B cell (primary cell): Measurements from ENCODE around the gene BSDC1. TPM values are rescaled to one million over a fixed set of nuclear protein-coding genes. Genes with fewer than 3 reads are reported as not detected.

Experiments used
- ATAC-seq: fragments of 200-7000 bp; cut with Tn5 transposase; one replicate; pipeline ENCODE4 v1.10.0; 2021; ENCODE audit warnings: low read depth, mild to moderate bottlenecking, moderate number of reproducible peaks, moderate library complexity
- CTCF ChIA-PET: fragments of 350-600 bp; sonication (Branson Sonifier 250); formaldehyde crosslinking; loops from one replicate; lab custom pipeline; 2021; ENCODE audit warnings: antibody characterized with exemption, inconsistent platforms; lab: Charles Lee
- POLR2A ChIA-PET: fragments of 350-600 bp; sonication (Branson Sonifier 250); formaldehyde crosslinking; loops from one replicate; lab custom pipeline; 2021; ENCODE audit warnings: antibody characterized with exemption; lab: Charles Lee
- DNase-seq: peaks from one replicate; pipeline ENCODE4 v3.0.0; 2013
- H2AFZ ChIP-seq: 2 replicates; pipeline ENCODE4 v1.6.1; 2012; ENCODE audit warnings: mild to moderate bottlenecking, low read depth, low read length; ENCODE audit not compliant: insufficient read depth, poor library complexity, severe bottlenecking
- H3K27ac ChIP-seq, 2 donors: 1 replicate in 1 of 2; 2 replicates in 1 of 2; pipeline ENCODE4 v1.5.1; 2012 to 2013; ENCODE audit warnings: low read length in 2 of 2, mild to moderate bottlenecking in 2 of 2, moderate library complexity in 1 of 2
- H3K27me3 ChIP-seq, 4 experiments: fragments of 200-600 bp in 1 of 4; sonication (generic) in 1 of 4; replicated peaks in 1 of 4; 1 replicate in 2 of 4; 2 replicates in 2 of 4; pipeline versions ENCODE4 v1.6.1 to v1.7.0; 2013 to 2016; ENCODE audit warnings: low read length in 3 of 4, mild to moderate bottlenecking in 2 of 4, mixed read lengths in 1 of 4, moderate library complexity in 1 of 4; ENCODE audit not compliant: insufficient read depth in 4 of 4, control insufficient read depth in 3 of 4; ENCODE audit errors: control extremely low read depth in 1 of 4
- H3K36me3 ChIP-seq, 2 experiments: replicated peaks in 1 of 2; 1 replicate in 1 of 2; 2 replicates in 1 of 2; pipeline versions ENCODE4 v1.6.1 to v1.7.1; 2013; ENCODE audit warnings: low read length in 1 of 2; ENCODE audit not compliant: insufficient read depth in 2 of 2, control insufficient read depth in 1 of 2; ENCODE audit errors: control extremely low read depth in 1 of 2, extremely low read depth in 1 of 2
- H3K4me1 ChIP-seq, 2 donors: fragments of 200-600 bp in 1 of 2; sonication (generic) in 1 of 2; 1 replicate in 1 of 2; 2 replicates in 1 of 2; pipeline versions ENCODE4 v1.5.1 to v1.6.1; 2013 to 2017; ENCODE audit warnings: low read length in 2 of 2; ENCODE audit not compliant: control insufficient read depth in 2 of 2, insufficient read depth in 2 of 2
- H3K4me2 ChIP-seq: replicated peaks from 2 replicates; pipeline ENCODE3; 2012; ENCODE audit warnings: mild to moderate bottlenecking, low read depth, low read length; ENCODE audit not compliant: poor library complexity, severe bottlenecking
- H3K4me3 ChIP-seq, 5 experiments: fragments of 200-600 bp in 1 of 5; sonication (generic) in 1 of 5; 1 replicate in 3 of 5; 2 replicates in 2 of 5; pipeline versions ENCODE4 v1.5.1 to v1.7.0; 2011 to 2016; ENCODE audit warnings: low read length in 4 of 5, mild to moderate bottlenecking in 4 of 5, low read depth in 2 of 5, control low read depth in 1 of 5, moderate library complexity in 1 of 5; ENCODE audit not compliant: insufficient read depth in 1 of 5; ENCODE audit errors: control extremely low read depth in 1 of 5, extremely low read depth in 1 of 5
- H3K79me2 ChIP-seq: fragments of 200-600 bp; sonication (generic); one replicate; pipeline ENCODE4 v1.6.0; 2016; ENCODE audit warnings: low read length; ENCODE audit not compliant: control insufficient read depth, insufficient read depth
- H3K9ac ChIP-seq: fragments of 200-600 bp; sonication (generic); 2 replicates; pipeline ENCODE4 v1.6.1; 2017; ENCODE audit warnings: mild to moderate bottlenecking, low read length, moderate library complexity
- H3K9me3 ChIP-seq, 3 donors: one replicate each; pipeline versions ENCODE4 v1.6.1 to v1.7.1; 2013; ENCODE audit warnings: low read length in 2 of 3; ENCODE audit not compliant: control insufficient read depth in 2 of 3, insufficient read depth in 1 of 3; ENCODE audit errors: control extremely low read depth in 1 of 3
- H4K20me1 ChIP-seq: 2 replicates; pipeline ENCODE4 v1.6.0; 2012; ENCODE audit warnings: mild to moderate bottlenecking, low read length; ENCODE audit not compliant: insufficient read depth, control insufficient read depth, poor library complexity, severe bottlenecking
- H3K27ac Mint-ChIP-seq: one replicate; pipeline ENCODE4 v1.8.0; 2021; ENCODE audit warnings: mixed read lengths
- H3K27me3 Mint-ChIP-seq: one replicate; pipeline ENCODE4 v1.8.0; 2021; ENCODE audit warnings: mixed read lengths
- H3K4me1 Mint-ChIP-seq: one replicate; pipeline ENCODE4 v1.8.0; 2021; ENCODE audit warnings: mixed read lengths
- H3K4me3 Mint-ChIP-seq: one replicate; pipeline ENCODE4 v1.8.0; 2021; ENCODE audit warnings: mixed read lengths
- H3K9me3 Mint-ChIP-seq: one replicate; pipeline ENCODE4 v1.8.0; 2022; ENCODE audit warnings: mixed read lengths; ENCODE audit not compliant: insufficient read depth
- CTCF ChIP-seq: fragments of 200-600 bp; IDR thresholded peaks from one replicate; pipeline ENCODE4 v1.8.0; 2022; ENCODE audit warnings: antibody characterized with exemption, mild to moderate bottlenecking
- EZH2 ChIP-seq: IDR thresholded peaks from 2 replicates; pipeline ENCODE4 v1.6.1; 2012; ENCODE audit warnings: borderline replicate concordance, low read depth, mild to moderate bottlenecking, moderate library complexity, low read length; ENCODE audit not compliant: insufficient read depth, poor library complexity, severe bottlenecking
- WGBS: methylation state at CpG from one replicate; pipeline ENCODE4 v1.1.5; 2013; ENCODE audit warnings: missing lambda C conversion rate; ENCODE audit not compliant: insufficient coverage; 5-methylcytosine and 5-hydroxymethylcytosine counted together
- intact Hi-C: fragments of 100-400 bp; cut with micrococcal nuclease; formaldehyde crosslinking; loops from one replicate; pipeline ENCODE4 v1.10.0; 2022
- polyA plus RNA-seq: library from polyadenylated mRNA; depleted of rRNA; stranded (reverse); fragments of >200 nt; gene quantifications from 2 replicates; pipeline ENCODE4 v1.2.3, GENCODE V29; 2012
- total RNA-seq, 2 donors: library from RNA; stranded (reverse); fragments of 120-200 nt in 1 of 2; gene quantifications; 1 replicate in 1 of 2; 2 replicates in 1 of 2; pipeline versions ENCODE4 v1.2.3 to v1.2.4, GENCODE V29; 2013 to 2022

The BSDC1 gene
- total and polyA plus RNA-seq, 2 donors (not counting 1 experiment from before 2014, with no cell fraction given), result 54.5 to 117 TPM

- Histone ChIP-seq H3K4me3 (no peak overlapping the region), H3K4me2 (no peak overlapping the region), H3K9me3 (peaks cover 0 to 15% (median 4%) of the 10 kb centered on the region in 3 donors), H3K4me1 (peaks cover 10 to 17% of the 10 kb centered on the region in 2 donors), H3K27me3 (no peaks in the 10 kb centered on the region), H3K9ac (no peak overlapping the region), H4K20me1 (no peaks in the 10 kb centered on the region), H3K27ac (no peak overlapping the region), H2AFZ (no peak overlapping the region), H3K36me3 (no peaks in the 10 kb centered on the region), H3K79me2 (peaks cover 5% of the 10 kb centered on the region)
- intact Hi-C loops, result no loop called here
- ChIA-PET CTCF (interaction anchor here (0.7 kb wide), 1 partner anchor 7 kb away, joined by 4 read pairs; no protein-coding TSS in a partner anchor), POLR2A (no interaction called here)
- no peaks in the 10 kb centered on the region for H3K27me3 Mint-ChIP-seq
- no peak for DNase-seq
- H3K27ac Mint-ChIP-seq, result no peak overlapping the region
- no peaks in the 10 kb centered on the region for H3K9me3 Mint-ChIP-seq
- H3K4me3 Mint-ChIP-seq, result no peak overlapping the region
- WGBS, result 92% methylated on average over 8 of the region's 9 CpGs
- no peak for TF ChIP-seq CTCF
- TF ChIP-seq EZH2, result no peak
- ATAC-seq, result no peak
- peaks cover 25% of the 10 kb centered on the region for H3K4me1 Mint-ChIP-seq
Observed at GRCh38 chr1:32346532-32347157, 47.6 kb downstream of the BSDC1 start.

GRCh38 chr1:32345289-32345827 is 48.9 kb downstream of the BSDC1 start:
- ChIA-PET POLR2A (interaction anchor here (1.0 kb wide), 1 partner anchor 9 kb away, joined by 13 read pairs; the partner anchor contains the start of gene MARCKSL1), CTCF (interaction anchor here (0.7 to 1.6 kb wide), 4 partner anchors 8 to 130 kb away, joined by 3 to 5 read pairs (median 4); no protein-coding TSS in a partner anchor)
- no peaks in the 10 kb centered on the region for H3K27me3 ChIP-seq
- peaks cover 16% of the 10 kb centered on the region for H3K4me1 Mint-ChIP-seq
- H3K4me2 ChIP-seq, result no peak overlapping the region
- H3K9me3 Mint-ChIP-seq, result no peaks in the 10 kb centered on the region
- no peak for DNase-seq
- WGBS, result 37% methylated on average over 6 of the region's 8 CpGs
- peaks cover 0 to 6% (median 0%) of the 10 kb centered on the region in 3 donors for H3K9me3 ChIP-seq
- H3K27ac ChIP-seq, result no peak overlapping the region
- H3K36me3 ChIP-seq, result no peaks in the 10 kb centered on the region
- H3K4me3 Mint-ChIP-seq, result no peak overlapping the region
- no peak for ATAC-seq
- TF ChIP-seq CTCF, result no peak
- no peak for TF ChIP-seq EZH2
- H3K27me3 Mint-ChIP-seq, result no peaks in the 10 kb centered on the region
- peaks cover 5% of the 10 kb centered on the region for H3K79me2 ChIP-seq
- H3K4me1 ChIP-seq, result peaks cover 5 to 10% of the 10 kb centered on the region in 2 donors
- H4K20me1 ChIP-seq, result no peaks in the 10 kb centered on the region
- intact Hi-C loops, result no loop called here
- no peak overlapping the region for H3K27ac Mint-ChIP-seq
- H3K9ac ChIP-seq, result no peak overlapping the region
- H3K4me3 ChIP-seq, result no peak overlapping the region
- no peak overlapping the region for H2AFZ ChIP-seq
